ENCODE data around the gene S100A5.

GRCh38 chr1:153569465-153569864 lies 28.7 kb upstream of the S100A5 start:
- TF ChIP-seq JUND (IDR thresholded peaks at IDR 0.05; ENCODE audit: low read depth, low read length) (no peak), NRF1 (conservative IDR thresholded peaks at IDR 0.05; ENCODE audit: low read depth, low read length) (no peak)

All from GM12878 (cell line).